ENCODE measurements around the gene C22orf39.

GRCh38 chr22:19467912-19468311, 20.4 kb upstream of the C22orf39 start:
- TF ChIP-seq CTCF (IDR thresholded peaks at IDR 0.05), result no peak
- TF ChIP-seq NRF1 (IDR thresholded peaks at IDR 0.05; ENCODE audit: low read depth, low read length), result no peak
- TF ChIP-seq POLR2AphosphoS5 (IDR thresholded peaks at IDR 0.05; ENCODE audit: low read depth, low read length), result no peak
- TF ChIP-seq REST (IDR thresholded peaks at IDR 0.05; ENCODE audit: low read depth, low read length), result no peak
- no peak for TF ChIP-seq MAX (IDR thresholded peaks at IDR 0.05; ENCODE audit: low read depth)
- TF ChIP-seq EZH2phosphoT487 (IDR thresholded peaks at IDR 0.05; ENCODE audit: borderline replicate concordance, low read depth), result no peak
- TF ChIP-seq RFX5 (IDR thresholded peaks at IDR 0.05; ENCODE audit: low read length), result no peak

Measured in SK-N-SH (cell line).